WERI-Rb-1 (cell line): Measurements from ENCODE around the gene NBAS.
A peak's percentile ranks its signal among the peaks of the same experiment; 100 is the strongest.

Experiments used
- DNase-seq: peaks from one replicate; pipeline ENCODE4 v3.0.0-alpha.2; 2020
- H3K27ac ChIP-seq: fragments of 250-450 bp; sonication (Bioruptor Pico); 2 replicates; pipeline ENCODE4 v1.5.1; 2020; ENCODE audit warnings: mild to moderate bottlenecking, moderate library complexity
- H3K27me3 ChIP-seq: fragments of 250-450 bp; sonication (Bioruptor Pico); 2 replicates; pipeline ENCODE4 v1.5.1; 2021; ENCODE audit warnings: mild to moderate bottlenecking, low read depth, moderate library complexity; ENCODE audit not compliant: insufficient read depth, severe bottlenecking
- H3K36me3 ChIP-seq: fragments of 250-450 bp; sonication (Bioruptor Pico); 2 replicates; pipeline ENCODE4 v1.5.1; 2020; ENCODE audit warnings: mild to moderate bottlenecking, moderate library complexity
- H3K4me3 ChIP-seq: 2 replicates; pipeline ENCODE4 v1.5.1; 2011; ENCODE audit warnings: low read depth, mild to moderate bottlenecking, control low read depth, low read length
- H3K9me3 ChIP-seq: fragments of 250-450 bp; sonication (Bioruptor Pico); 2 replicates; pipeline ENCODE4 v1.5.1; 2021; ENCODE audit warnings: mild to moderate bottlenecking, moderate library complexity; ENCODE audit not compliant: severe bottlenecking
- TF ChIP-seq, protein P1 (sequence below): IDR thresholded peaks from 2 replicates; pipeline ENCODE4 v1.5.1; 2011; ENCODE audit warnings: low read depth, mild to moderate bottlenecking, control low read depth, inconsistent platforms, low read length

The NBAS gene

DNA sequence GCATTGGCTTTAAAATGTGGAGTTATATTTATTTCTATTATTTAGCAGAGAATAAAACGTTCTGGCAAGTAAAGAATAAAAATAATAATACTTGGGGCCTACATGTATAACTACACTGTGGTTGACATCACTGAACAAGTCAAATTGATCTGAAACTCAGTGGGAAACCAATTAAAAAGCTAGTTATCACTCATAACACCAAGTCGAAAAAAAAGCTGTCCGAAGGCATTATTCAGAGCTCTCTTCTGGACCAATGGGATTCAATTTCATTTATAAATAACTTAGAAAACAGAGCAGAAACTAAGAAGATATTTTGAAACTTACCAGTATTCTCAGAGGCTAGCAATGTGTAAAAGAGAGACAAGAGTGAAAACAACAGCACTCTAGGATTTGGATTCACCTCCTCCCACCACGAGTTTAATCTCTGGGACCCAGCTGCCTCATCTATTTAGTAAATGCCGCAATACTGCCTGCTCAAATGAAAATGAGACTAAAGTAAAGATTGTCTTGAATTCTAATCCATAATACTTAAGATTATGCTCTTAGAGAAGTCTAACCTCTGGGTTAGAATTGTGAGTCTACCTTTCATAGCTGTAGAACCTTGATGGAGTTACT, 128.4 kb downstream of the NBAS start:
- no peak overlapping the region for H3K4me3 ChIP-seq
- DNase-seq: peak; percentile 62
- no peaks in the 10 kb centered on the region for H3K36me3 ChIP-seq
- no peak overlapping the region for H3K27ac ChIP-seq
- H3K9me3 ChIP-seq: no peaks in the 10 kb centered on the region
- H3K27me3 ChIP-seq: no peaks in the 10 kb centered on the region
- TF ChIP-seq, protein P1, sequence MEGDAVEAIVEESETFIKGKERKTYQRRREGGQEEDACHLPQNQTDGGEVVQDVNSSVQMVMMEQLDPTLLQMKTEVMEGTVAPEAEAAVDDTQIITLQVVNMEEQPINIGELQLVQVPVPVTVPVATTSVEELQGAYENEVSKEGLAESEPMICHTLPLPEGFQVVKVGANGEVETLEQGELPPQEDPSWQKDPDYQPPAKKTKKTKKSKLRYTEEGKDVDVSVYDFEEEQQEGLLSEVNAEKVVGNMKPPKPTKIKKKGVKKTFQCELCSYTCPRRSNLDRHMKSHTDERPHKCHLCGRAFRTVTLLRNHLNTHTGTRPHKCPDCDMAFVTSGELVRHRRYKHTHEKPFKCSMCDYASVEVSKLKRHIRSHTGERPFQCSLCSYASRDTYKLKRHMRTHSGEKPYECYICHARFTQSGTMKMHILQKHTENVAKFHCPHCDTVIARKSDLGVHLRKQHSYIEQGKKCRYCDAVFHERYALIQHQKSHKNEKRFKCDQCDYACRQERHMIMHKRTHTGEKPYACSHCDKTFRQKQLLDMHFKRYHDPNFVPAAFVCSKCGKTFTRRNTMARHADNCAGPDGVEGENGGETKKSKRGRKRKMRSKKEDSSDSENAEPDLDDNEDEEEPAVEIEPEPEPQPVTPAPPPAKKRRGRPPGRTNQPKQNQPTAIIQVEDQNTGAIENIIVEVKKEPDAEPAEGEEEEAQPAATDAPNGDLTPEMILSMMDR: no peak

DNA sequence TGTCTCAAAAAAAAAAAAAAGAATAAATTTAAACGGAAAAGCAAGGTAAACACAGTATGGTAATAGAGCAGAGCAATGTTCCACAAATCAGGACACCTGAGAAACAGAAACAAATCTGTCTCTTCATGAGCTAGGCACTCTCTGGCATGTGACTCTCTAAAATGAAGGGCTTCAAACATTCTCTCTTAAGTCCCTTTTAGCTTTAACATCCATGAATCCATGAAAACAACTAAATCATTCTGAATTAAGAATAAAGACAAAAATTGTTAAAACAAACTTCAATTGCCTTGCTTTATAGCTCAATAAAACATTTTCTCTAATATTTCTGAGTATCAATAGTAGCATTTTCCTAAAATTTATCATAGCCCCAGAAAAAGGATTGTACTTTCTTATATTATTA, 132.1 kb downstream of the NBAS start:
- no peak for DNase-seq
- Histone ChIP-seq H3K27ac (no peak overlapping the region), H3K27me3 (no peaks in the 10 kb centered on the region), H3K36me3 (no peaks in the 10 kb centered on the region), H3K4me3 (no peak overlapping the region), H3K9me3 (no peaks in the 10 kb centered on the region)
- TF ChIP-seq, protein P1: no peak

DNA sequence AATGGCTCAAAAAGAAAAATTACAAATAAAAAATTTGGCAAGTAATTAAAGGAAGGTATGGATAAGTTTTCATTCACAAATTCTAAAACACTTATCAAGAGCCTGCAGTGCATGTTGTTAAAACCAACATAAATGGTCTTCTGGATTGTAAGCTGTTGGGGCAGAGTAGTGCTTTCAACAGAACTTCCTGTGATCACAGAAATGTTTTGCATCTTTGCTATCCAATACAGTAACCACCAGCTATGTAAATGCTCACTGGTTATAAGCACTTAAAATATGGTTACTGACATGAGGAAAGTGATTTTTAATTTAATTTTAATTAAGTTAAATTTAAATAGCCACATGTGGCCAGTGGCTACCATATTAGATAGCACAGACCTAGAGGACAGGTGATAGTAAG, 133.1 kb downstream of the NBAS start:
- no peaks in the 10 kb centered on the region for H3K36me3 ChIP-seq
- H3K4me3 ChIP-seq: no peak overlapping the region
- TF ChIP-seq, protein P1: no peak
- no peak for DNase-seq
- no peaks in the 10 kb centered on the region for H3K9me3 ChIP-seq
- H3K27ac ChIP-seq: no peak overlapping the region
- H3K27me3 ChIP-seq: no peaks in the 10 kb centered on the region

DNA sequence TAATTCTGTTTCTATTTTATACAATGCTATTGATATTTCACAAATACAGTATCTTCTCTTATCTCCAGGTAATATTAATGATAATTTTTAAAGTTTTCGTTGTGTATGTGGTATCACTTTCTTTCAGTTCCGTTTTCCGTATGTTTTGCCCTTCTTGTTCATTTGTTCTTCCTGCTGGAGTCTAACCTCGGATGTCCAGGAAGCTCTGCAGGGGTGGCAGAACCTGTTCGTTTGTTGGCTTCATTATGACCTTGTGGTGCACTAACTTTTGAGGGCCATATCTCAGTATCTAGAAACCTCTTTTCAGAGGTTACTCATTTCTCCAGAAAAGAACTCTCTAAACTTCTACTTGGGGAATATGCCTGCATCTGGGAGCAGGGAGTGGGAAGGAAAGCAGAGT, 134.5 kb downstream of the NBAS start:
- Histone ChIP-seq H3K27ac (no peak overlapping the region), H3K9me3 (no peaks in the 10 kb centered on the region), H3K4me3 (no peak overlapping the region), H3K27me3 (no peaks in the 10 kb centered on the region), H3K36me3 (no peaks in the 10 kb centered on the region)
- no peak for DNase-seq
- TF ChIP-seq, protein P1: no peak

DNA sequence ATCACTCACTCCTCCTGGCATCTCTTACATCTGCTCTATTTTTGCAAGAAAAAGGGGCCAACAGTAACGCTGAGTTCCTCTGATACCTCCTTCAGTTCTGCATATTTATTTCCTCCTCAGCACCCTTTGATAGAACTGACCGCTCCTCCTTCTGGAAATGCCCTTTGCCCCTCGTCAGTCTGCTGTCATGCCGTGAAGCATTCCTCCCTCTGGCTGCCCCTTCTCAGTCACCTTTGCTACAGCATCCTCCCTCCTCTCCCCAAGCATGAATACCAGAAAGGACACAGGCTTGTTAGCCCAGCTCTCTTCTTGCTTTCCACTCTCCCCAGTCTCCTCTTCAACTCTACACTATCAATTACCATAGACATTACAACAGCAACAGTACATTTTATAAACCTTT, 135.4 kb downstream of the NBAS start:
- Histone ChIP-seq H3K36me3 (no peaks in the 10 kb centered on the region), H3K4me3 (no peak overlapping the region), H3K27me3 (no peaks in the 10 kb centered on the region), H3K9me3 (no peaks in the 10 kb centered on the region), H3K27ac (no peak overlapping the region)
- TF ChIP-seq, protein P1: no peak
- no peak for DNase-seq

DNA sequence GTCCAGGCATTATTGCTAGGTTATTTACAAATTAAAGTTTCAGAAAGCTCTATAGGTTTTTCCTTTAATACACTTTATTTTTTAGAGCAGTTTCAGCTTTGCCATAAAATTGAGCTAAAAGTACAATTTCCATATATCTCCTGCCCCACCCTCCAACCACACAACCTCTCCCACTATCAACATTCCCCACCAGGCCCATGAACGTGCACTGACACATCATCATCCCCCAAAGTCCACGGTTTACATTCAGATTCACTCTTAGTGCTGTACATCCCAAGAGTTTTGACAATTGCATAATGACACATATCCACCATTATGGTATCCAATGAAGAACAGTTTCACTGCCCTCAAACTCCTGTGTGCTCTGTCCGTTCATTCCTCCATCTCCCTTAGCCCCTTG, 139.4 kb downstream of the NBAS start:
- no peaks in the 10 kb centered on the region for H3K36me3 ChIP-seq
- no peaks in the 10 kb centered on the region for H3K9me3 ChIP-seq
- H3K27ac ChIP-seq: no peak overlapping the region
- TF ChIP-seq, protein P1: no peak
- H3K4me3 ChIP-seq: no peak overlapping the region
- DNase-seq: no peak
- no peaks in the 10 kb centered on the region for H3K27me3 ChIP-seq
